H1 (cell line): Measurements from ENCODE around the gene MSI2.

ENCODE experiments used
- CTCF ChIP-seq, 3 experiments: IDR thresholded peaks; 1 replicate in 2 of 3; 2 replicates in 1 of 3; pipeline versions ENCODE4 v1.5.1 to v1.6.1; 2011; ENCODE audit warnings: low read length in 3 of 3, mild to moderate bottlenecking in 3 of 3, inconsistent platforms in 2 of 3, low read depth in 1 of 3, moderate library complexity in 1 of 3; ENCODE audit not compliant: insufficient read depth in 1 of 3; ENCODE audit errors: control extremely low read depth in 1 of 3
- EZH2 ChIP-seq: fragments of 200-600 bp; sonication (generic); IDR thresholded peaks from 2 replicates; pipeline ENCODE4 v1.7.1; 2012; ENCODE audit warnings: low read depth, mild to moderate bottlenecking, moderate library complexity, low read length, inconsistent platforms; ENCODE audit not compliant: severe bottlenecking
- KDM1A ChIP-seq: fragments of 200-600, 300-600 bp; sonication (generic); IDR thresholded peaks from 2 replicates; pipeline ENCODE4 v1.7.1; 2016; ENCODE audit warnings: mild to moderate bottlenecking, low read length, borderline replicate concordance
- MAX ChIP-seq: IDR thresholded peaks from 2 replicates; pipeline ENCODE4 v1.6.1; 2012; ENCODE audit warnings: inconsistent platforms
- PHF8 ChIP-seq: fragments of 200-600 bp; sonication (generic); conservative IDR thresholded peaks from 2 replicates; pipeline ENCODE4 v1.7.1; 2012; ENCODE audit warnings: low read depth, mild to moderate bottlenecking, inconsistent platforms, low read length, moderate library complexity
- POLR2A ChIP-seq, 2 experiments: IDR thresholded peaks; 1 replicate in 1 of 2; 2 replicates in 1 of 2; pipeline ENCODE4 v1.6.1; 2011; ENCODE audit warnings: low read depth in 2 of 2, low read length in 2 of 2, mild to moderate bottlenecking in 2 of 2; ENCODE audit errors: control extremely low read depth in 1 of 2
- POU5F1 ChIP-seq: IDR thresholded peaks from 2 replicates; pipeline ENCODE4 v1.6.1; 2011; ENCODE audit warnings: low read depth, mild to moderate bottlenecking, low read length, moderate library complexity
- SIN3A ChIP-seq, 2 experiments: IDR thresholded peaks in 1 of 2; conservative IDR thresholded peaks in 1 of 2; 2 replicates each; pipeline ENCODE4 v1.6.1; 2011 to 2012; ENCODE audit warnings: low read length in 2 of 2, improper control_type of control experiment in 1 of 2, low read depth in 1 of 2, mild to moderate bottlenecking in 1 of 2
- TCF12 ChIP-seq: IDR thresholded peaks from 2 replicates; pipeline ENCODE4 v1.6.1; 2011; ENCODE audit warnings: low read depth, mild to moderate bottlenecking, low read length
- USF2 ChIP-seq: IDR thresholded peaks from 2 replicates; pipeline ENCODE4 v1.6.1; 2011; ENCODE audit warnings: low read length, improper control_type of control experiment

GRCh38 chr17:57349541-57350247 is 93.4 kb downstream of the MSI2 start:
- TF ChIP-seq MAX, result no peak
- no peak for TF ChIP-seq CTCF (IDR thresholded peaks at IDR 0.05; ENCODE audit: control extremely low read depth in 1 of 3, insufficient read depth in 1 of 3, low read depth in 1 of 3, low read length in 3 of 3)
- no peak for TF ChIP-seq POU5F1
- TF ChIP-seq PHF8, result no peak
- no peak for TF ChIP-seq POLR2A (IDR thresholded peaks at IDR 0.05; ENCODE audit: control extremely low read depth in 1 of 2, low read depth in 2 of 2, low read length in 2 of 2)
- no peak for TF ChIP-seq USF2
- TF ChIP-seq TCF12, result no peak
- no peak for TF ChIP-seq EZH2
- no peak for TF ChIP-seq SIN3A (conservative IDR thresholded peaks at IDR 0.05 in 1 of 2, IDR thresholded peaks at IDR 0.05 in 1 of 2; ENCODE audit: low read depth in 1 of 2, low read length in 2 of 2)
- TF ChIP-seq KDM1A, result no peak
